Caco-2 (cell line): ENCODE data around the gene BEST4. TPM values are rescaled to one million over a fixed set of nuclear protein-coding genes. Genes with fewer than 3 reads are reported as not detected.
A peak's percentile ranks its signal among the peaks of the same experiment; 100 is the strongest.
"Not testable (repeated sequence)": the region's sequence is repeated elsewhere in the genome, so short reads cannot be mapped to it uniquely, and the experiment has no call there.

Experiments
- BruUV-seq: library from RNA; stranded (reverse); fragments of 400-500 nt; replicated peaks from 2 replicates; lab custom pipeline; 2021; lab: Mats Ljungman, UMichigan
- CTCF ChIA-PET: fragments of 300-600 bp; sonication (Branson Sonifier 250); formaldehyde crosslinking; loops from one replicate; lab custom pipeline; 2022; ENCODE audit warnings: antibody characterized with exemption; lab: Charles Lee
- POLR2A ChIA-PET: fragments of 300-600 bp; sonication (Branson Sonifier 250); formaldehyde crosslinking; loops from one replicate; lab custom pipeline; 2022; ENCODE audit warnings: antibody characterized with exemption; lab: Charles Lee
- DNase-seq, 2 experiments: peaks; one replicate each; pipeline versions ENCODE4 v3.0.0 to v3.0.0-alpha.2; 2020 to 2022
- H3K27me3 ChIP-seq: replicated peaks from 2 replicates; pipeline ENCODE4 v1.6.0; 2011; ENCODE audit warnings: low read length; ENCODE audit not compliant: control insufficient read depth, insufficient read depth
- H3K36me3 ChIP-seq: 2 replicates; pipeline ENCODE4 v1.5.1; 2011; ENCODE audit warnings: low read length; ENCODE audit not compliant: control insufficient read depth, insufficient read depth
- H3K4me1 ChIP-seq: fragments of 250-450 bp; sonication (Bioruptor Pico); 2 replicates; pipeline ENCODE4 v1.5.1; 2020; ENCODE audit warnings: mild to moderate bottlenecking
- H3K4me3 ChIP-seq: 2 replicates; pipeline ENCODE4 v1.5.1; 2011; ENCODE audit warnings: low read depth, mild to moderate bottlenecking, control low read depth, low read length
- H3K9me3 ChIP-seq: fragments of 250-450 bp; sonication (Bioruptor Pico); 2 replicates; pipeline ENCODE4 v1.5.1; 2020; ENCODE audit warnings: mild to moderate bottlenecking, moderate library complexity
- H3K27ac Mint-ChIP-seq: one replicate; pipeline ENCODE4 v1.8.0; 2022; ENCODE audit warnings: mixed read lengths; ENCODE audit not compliant: unreplicated experiment
- H3K27me3 Mint-ChIP-seq: one replicate; pipeline ENCODE4 v1.8.0; 2022; ENCODE audit warnings: mixed read lengths; ENCODE audit not compliant: insufficient read depth, unreplicated experiment
- H3K36me3 Mint-ChIP-seq: one replicate; pipeline ENCODE4 v1.8.0; 2022; ENCODE audit warnings: mild to moderate bottlenecking, mixed read lengths; ENCODE audit not compliant: insufficient read depth, unreplicated experiment
- H3K4me1 Mint-ChIP-seq: one replicate; pipeline ENCODE4 v1.8.0; 2022; ENCODE audit warnings: low read depth, mixed read lengths; ENCODE audit not compliant: unreplicated experiment
- H3K4me3 Mint-ChIP-seq: one replicate; pipeline ENCODE4 v1.8.0; 2022; ENCODE audit warnings: mild to moderate bottlenecking, moderate library complexity, mixed read lengths; ENCODE audit not compliant: unreplicated experiment
- H3K9me3 Mint-ChIP-seq: one replicate; pipeline ENCODE4 v1.8.0; 2022; ENCODE audit warnings: mixed read lengths; ENCODE audit not compliant: unreplicated experiment
- intact Hi-C: fragments of 100-400 bp; cut with micrococcal nuclease; formaldehyde crosslinking; loops from one replicate; pipeline ENCODE4 v1.10.0; 2022; ENCODE audit not compliant: unreplicated experiment
- total RNA-seq: library from RNA; stranded (reverse); gene quantifications from 2 replicates; pipeline ENCODE4 v1.2.3, GENCODE V29; 2022
- TF ChIP-seq, protein P1 (sequence below), 2 experiments: fragments of 200-600 bp in 1 of 2; IDR thresholded peaks; 1 replicate in 1 of 2; 2 replicates in 1 of 2; pipeline versions ENCODE4 v1.5.1 to v1.8.0; 2011 to 2022; ENCODE audit warnings: antibody characterized with exemption in 1 of 2, control low read depth in 1 of 2, inconsistent platforms in 1 of 2, low read depth in 1 of 2, low read length in 1 of 2, mild to moderate bottlenecking in 1 of 2, moderate library complexity in 1 of 2; ENCODE audit not compliant: insufficient read depth in 1 of 2, severe bottlenecking in 1 of 2, unreplicated experiment in 1 of 2

The BEST4 gene
- total RNA-seq, 1 experiment from 2014 or later = not detected

DNA sequence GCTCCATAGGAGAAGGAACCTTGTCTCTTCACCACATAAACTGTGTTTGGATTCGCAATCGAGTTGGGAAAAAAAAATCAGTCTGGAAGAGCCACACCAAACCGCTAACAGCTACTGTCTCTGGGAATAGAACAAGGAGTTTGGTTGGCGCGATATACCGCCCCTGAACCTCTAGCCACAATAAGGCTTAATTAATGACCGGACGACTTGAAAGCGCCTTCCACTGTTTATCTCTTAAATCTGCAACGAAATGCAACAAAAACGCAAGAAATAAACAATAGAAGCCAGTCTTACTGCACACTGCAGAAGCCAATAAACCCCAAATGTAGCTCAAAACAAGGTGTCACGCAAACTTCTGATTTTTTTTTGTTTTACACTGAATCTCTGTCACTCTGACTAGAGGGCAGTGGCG, 31.2 kb upstream of the BEST4 start:
- H3K27me3 ChIP-seq = no peaks in the 10 kb centered on the region
- no peak for DNase-seq
- CTCF ChIA-PET = interaction anchor here (1.2 to 2.0 kb wide), 3 partner anchors 10 to 26 kb away, joined by 4 to 9 read pairs (median 6); partner anchors contain the start of gene PLK3
- Mint-ChIP-seq H3K9me3 (no peaks in the 10 kb centered on the region), H3K4me1 (peaks cover 9% of the 10 kb centered on the region), H3K27ac (peak overlapping the region; percentile 100), H3K27me3 (no peaks in the 10 kb centered on the region), H3K4me3 (peak overlapping the region; percentile 80), H3K36me3 (peaks cover 19% of the 10 kb centered on the region)
- no peaks in the 10 kb centered on the region for H3K9me3 ChIP-seq
- POLR2A ChIA-PET = interaction anchor here (0.6 to 2.4 kb wide), 17 partner anchors 9 to 557 kb away, joined by 3 to 43 read pairs (median 4); partner anchors contain the start of genes BTBD19, DYNLT4, EIF2B3 and HECTD3
- no TSS peak for BruUV-seq
- no peaks in the 10 kb centered on the region for H3K36me3 ChIP-seq
- TF ChIP-seq, protein P1, sequence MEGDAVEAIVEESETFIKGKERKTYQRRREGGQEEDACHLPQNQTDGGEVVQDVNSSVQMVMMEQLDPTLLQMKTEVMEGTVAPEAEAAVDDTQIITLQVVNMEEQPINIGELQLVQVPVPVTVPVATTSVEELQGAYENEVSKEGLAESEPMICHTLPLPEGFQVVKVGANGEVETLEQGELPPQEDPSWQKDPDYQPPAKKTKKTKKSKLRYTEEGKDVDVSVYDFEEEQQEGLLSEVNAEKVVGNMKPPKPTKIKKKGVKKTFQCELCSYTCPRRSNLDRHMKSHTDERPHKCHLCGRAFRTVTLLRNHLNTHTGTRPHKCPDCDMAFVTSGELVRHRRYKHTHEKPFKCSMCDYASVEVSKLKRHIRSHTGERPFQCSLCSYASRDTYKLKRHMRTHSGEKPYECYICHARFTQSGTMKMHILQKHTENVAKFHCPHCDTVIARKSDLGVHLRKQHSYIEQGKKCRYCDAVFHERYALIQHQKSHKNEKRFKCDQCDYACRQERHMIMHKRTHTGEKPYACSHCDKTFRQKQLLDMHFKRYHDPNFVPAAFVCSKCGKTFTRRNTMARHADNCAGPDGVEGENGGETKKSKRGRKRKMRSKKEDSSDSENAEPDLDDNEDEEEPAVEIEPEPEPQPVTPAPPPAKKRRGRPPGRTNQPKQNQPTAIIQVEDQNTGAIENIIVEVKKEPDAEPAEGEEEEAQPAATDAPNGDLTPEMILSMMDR (IDR thresholded peaks at IDR 0.05; ENCODE audit: insufficient read depth in 1 of 2, low read depth in 1 of 2, low read length in 1 of 2, severe bottlenecking in 1 of 2, unreplicated experiment in 1 of 2) = no peak
- 0 out of 2 replicates have a peak, but pooled peaks cover 9% of the 10 kb centered on the region for H3K4me1 ChIP-seq
- intact Hi-C loops = no loop called here
- peak overlapping the region; percentile 23 for H3K4me3 ChIP-seq

DNA sequence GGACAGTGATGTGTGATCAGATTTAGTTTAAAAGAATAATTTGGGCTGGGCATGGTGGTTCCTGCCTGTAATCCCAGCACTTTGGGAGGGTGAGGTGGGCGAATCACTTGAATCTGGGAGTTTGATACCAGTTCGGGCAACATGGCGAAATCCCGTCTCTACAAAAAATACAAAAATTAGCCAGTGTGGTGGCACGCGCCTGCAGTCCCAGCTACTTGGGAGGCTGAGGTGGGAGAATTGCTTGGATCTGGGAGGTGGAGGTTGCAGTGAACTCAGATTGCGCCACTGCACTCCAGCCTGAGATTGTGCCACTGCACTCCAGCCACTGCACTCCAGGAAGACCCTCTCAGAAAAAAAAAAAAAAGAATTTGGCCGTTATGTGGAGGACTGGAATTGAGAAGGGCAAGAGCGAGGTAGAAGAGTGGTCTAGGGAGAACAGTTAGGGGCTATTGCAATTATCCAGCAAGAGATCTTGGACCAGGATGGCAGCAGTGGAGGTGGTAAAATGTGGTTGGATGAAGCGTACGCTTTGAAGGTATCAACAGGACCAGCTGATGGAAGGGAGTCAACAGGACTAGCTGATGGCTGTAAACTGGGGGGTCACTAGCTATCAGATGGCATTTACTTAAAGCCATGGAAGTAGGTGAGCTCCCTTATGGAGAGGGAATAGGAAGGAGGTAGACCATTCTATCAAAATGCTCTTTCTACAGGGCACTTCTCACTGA, 30.0 kb upstream of the BEST4 start:
- H3K9me3 Mint-ChIP-seq = no peaks in the 10 kb centered on the region
- TF ChIP-seq, protein P1 (IDR thresholded peaks at IDR 0.05; ENCODE audit: insufficient read depth in 1 of 2, low read depth in 1 of 2, low read length in 1 of 2, severe bottlenecking in 1 of 2, unreplicated experiment in 1 of 2) = no peak
- Histone ChIP-seq H3K27me3 (no peaks in the 10 kb centered on the region), H3K4me3 (no peak overlapping the region), H3K9me3 (no peaks in the 10 kb centered on the region), H3K36me3 (no peaks in the 10 kb centered on the region), H3K4me1 (peaks cover 13% of the 10 kb centered on the region)
- peaks cover 19% of the 10 kb centered on the region for H3K36me3 Mint-ChIP-seq
- peak in 1 of 2 experiments; percentile 6 for DNase-seq
- H3K4me3 Mint-ChIP-seq = peak overlapping the region; percentile 80
- POLR2A ChIA-PET = interaction anchor here (2.4 kb wide), 1 partner anchor 17 kb away, joined by 43 read pairs; the partner anchor contains the start of gene PLK3
- intact Hi-C loops = no loop called here
- peak overlapping the region; percentile 100 for H3K27ac Mint-ChIP-seq
- H3K4me1 Mint-ChIP-seq = peaks cover 9% of the 10 kb centered on the region
- BruUV-seq = no TSS peak
- H3K27me3 Mint-ChIP-seq = no peaks in the 10 kb centered on the region
- CTCF ChIA-PET = interaction anchor here (0.8 to 2.0 kb wide), 2 partner anchors 18 to 87 kb away, joined by 4 to 9 read pairs; partner anchors contain the start of genes PLK3 and RNU5D-1

DNA sequence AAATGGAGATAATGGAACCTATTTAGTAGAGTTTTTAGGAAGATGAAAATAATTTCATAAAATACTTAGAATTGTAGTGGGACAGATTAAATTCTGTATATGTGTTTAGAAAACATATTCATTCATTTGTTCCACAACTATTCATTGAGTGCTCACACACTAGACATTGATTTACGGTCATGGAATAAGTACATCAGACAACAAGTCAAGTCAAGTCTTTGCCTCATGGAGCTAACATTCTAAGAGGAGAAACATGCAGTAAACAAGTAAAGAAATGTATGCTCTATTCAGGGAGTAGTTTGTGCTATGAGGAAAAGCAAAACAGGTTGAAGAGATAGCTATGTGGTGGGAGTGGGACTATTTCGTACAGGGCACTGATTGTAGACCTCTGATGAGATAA, 29.3 kb upstream of the BEST4 start:
- Mint-ChIP-seq H3K27ac (no peak overlapping the region), H3K9me3 (no peaks in the 10 kb centered on the region), H3K36me3 (peaks cover 19% of the 10 kb centered on the region), H3K4me1 (peaks cover 9% of the 10 kb centered on the region), H3K4me3 (peak overlapping the region; percentile 80), H3K27me3 (no peaks in the 10 kb centered on the region)
- TF ChIP-seq, protein P1 (IDR thresholded peaks at IDR 0.05; ENCODE audit: insufficient read depth in 1 of 2, low read depth in 1 of 2, low read length in 1 of 2, severe bottlenecking in 1 of 2, unreplicated experiment in 1 of 2) = no peak
- Histone ChIP-seq H3K36me3 (no peaks in the 10 kb centered on the region), H3K9me3 (no peaks in the 10 kb centered on the region), H3K27me3 (no peaks in the 10 kb centered on the region), H3K4me1 (peaks cover 14% of the 10 kb centered on the region), H3K4me3 (no peak overlapping the region)
- no TSS peak for BruUV-seq
- DNase-seq = no peak
- CTCF ChIA-PET = interaction anchor here (0.8 kb wide), 1 partner anchor 86 kb away, joined by 4 read pairs; the partner anchor contains the start of gene RNU5D-1
- POLR2A ChIA-PET = no interaction called here
- intact Hi-C loops = no loop called here

DNA sequence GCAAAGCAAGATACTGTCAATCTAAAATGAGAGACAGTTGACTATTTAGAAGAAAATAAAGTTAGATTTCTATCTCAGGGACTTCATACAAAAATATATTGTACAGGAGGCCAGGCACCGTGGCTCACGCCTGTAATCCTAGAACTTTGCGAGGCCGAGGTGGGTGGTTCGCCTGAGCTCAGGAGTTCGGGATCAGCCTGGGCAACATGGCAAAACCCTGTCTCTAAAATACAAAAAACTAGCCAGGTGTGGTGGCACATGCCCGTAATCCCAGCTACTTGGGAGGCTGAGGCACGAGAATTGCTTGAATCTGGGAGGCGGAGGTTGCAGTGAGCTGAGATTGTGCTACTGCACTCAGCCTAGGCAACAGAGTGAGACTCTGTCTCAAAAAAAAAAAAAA, 28.0 kb upstream of the BEST4 start:
- POLR2A ChIA-PET = interaction anchor here (1.6 kb wide), 1 partner anchor 16 kb away, joined by 3 read pairs; the partner anchor contains the start of gene PLK3
- H3K9me3 Mint-ChIP-seq, BruUV-seq, H3K27me3 Mint-ChIP-seq, CTCF ChIA-PET, H3K27ac Mint-ChIP-seq, H3K4me3 ChIP-seq, DNase-seq, H3K36me3 ChIP-seq, H3K4me3 Mint-ChIP-seq, H3K9me3 ChIP-seq, H3K27me3 ChIP-seq: not testable (repeated sequence)
- peaks cover 14% of the 10 kb centered on the region for H3K4me1 ChIP-seq
- peaks cover 16% of the 10 kb centered on the region for H3K4me1 Mint-ChIP-seq
- intact Hi-C loops = loop anchor here (2.0 kb wide), 1 partner anchor 17 kb away; no protein-coding TSS in a partner anchor
- peaks cover 19% of the 10 kb centered on the region for H3K36me3 Mint-ChIP-seq
